ENCODE results near the gene VCAN. TPM values are rescaled to one million over a fixed set of nuclear protein-coding genes. Genes with fewer than 3 reads are reported as not detected.

VCAN gene
- total and polyA plus RNA-seq, 2 of the 4 experiments (the other 2 are of a cell fraction) = 45.3 to 158 TPM

- peak overlapping the region; percentile 98 for H2BK120ac ChIP-seq (ENCODE audit: low read depth, low read length)
- H3K27me3 ChIP-seq (ENCODE audit: control insufficient read depth, insufficient read depth, low read length) = no peaks in the 10 kb centered on the region
- no peak overlapping the region for H2AFZ ChIP-seq (replicated peaks; ENCODE audit: low read length, poor library complexity)
- H2BK15ac ChIP-seq (ENCODE audit: low read depth, low read length) = peak overlapping the region; percentile 88
- in situ Hi-C loops (cut with MboI; ENCODE audit: low sequenced_read_pairs) = loop anchor here (10.0 to 25.0 kb wide), 2 partner anchors 468 to 910 kb away; partner anchors contain the start of genes TMEM167A and XRCC4
- no peaks in the 10 kb centered on the region for H3K9me3 ChIP-seq (ENCODE audit: control insufficient read depth, insufficient read depth, low read length)
- peak overlapping the region; percentile 79 to 95 for H4K8ac ChIP-seq (ENCODE audit: low read depth in 2 of 2, low read length in 2 of 2)
- intact Hi-C loops (cut with micrococcal nuclease) = no loop called here
- H2AK5ac ChIP-seq (ENCODE audit: low read depth, low read length) = peak overlapping the region; percentile 92; the same call in 1 of the 2 replicates
- ATAC-seq (ENCODE audit: low read depth) (no peak), DNase-seq (no peak)
- H3K9ac ChIP-seq (ENCODE audit: low read depth, low read length) = no peak overlapping the region
- no peak overlapping the region; the same call in 1 of the 2 replicates for H3K27ac ChIP-seq (ENCODE audit: insufficient read depth, low read length)
- peak overlapping the region; percentile 95 for H2BK20ac ChIP-seq (ENCODE audit: low read depth, low read length)
- BruUV-seq (replicated peaks) = no TSS peak
- peak overlapping the region; percentile 92; the same call in 1 of the 2 replicates for H4K91ac ChIP-seq (ENCODE audit: insufficient read depth, low read depth, low read length)
- H3K4me2 ChIP-seq (ENCODE audit: low read depth, low read length) = no peak overlapping the region
- H2BK5ac ChIP-seq (ENCODE audit: low read depth, low read length, poor library complexity, severe bottlenecking) = peak overlapping the region; percentile 97
- no CpG with 5 or more reads among the region's 2 CpGs for WGBS, 2 experiments (ENCODE audit: extremely low coverage in 2 of 2, insufficient read length in 1 of 2)
- H3K23ac ChIP-seq (ENCODE audit: low read depth, low read length) = peak overlapping the region; percentile 97; the same call in 1 of the 2 replicates
- H3K4ac ChIP-seq (ENCODE audit: low read depth, low read length) = peak overlapping the region; percentile 89; the same call in 1 of the 2 replicates
- peak overlapping the region; percentile 98; the same call in 1 of the 2 replicates for H3K14ac ChIP-seq (replicated peaks; ENCODE audit: low read depth, low read length)
- TF ChIP-seq SMC3 (IDR thresholded peaks at IDR 0.05; ENCODE audit: low read depth, low read length) (no peak), USF2 (IDR thresholded peaks at IDR 0.05; ENCODE audit: low read depth, low read length) (no peak), MXI1 (IDR thresholded peaks at IDR 0.05; ENCODE audit: borderline replicate concordance, low read depth, low read length) (no peak), RAD21 (IDR thresholded peaks at IDR 0.05; ENCODE audit: low read length) (no peak), BHLHE40 (IDR thresholded peaks at IDR 0.05; ENCODE audit: low read depth, low read length) (no peak), POLR2A (IDR thresholded peaks at IDR 0.05; ENCODE audit: low read depth, low read length) (no peak), ELK1 (IDR thresholded peaks at IDR 0.05; ENCODE audit: borderline replicate concordance, low read depth, low read length) (no peak), FOS (IDR thresholded peaks at IDR 0.05; ENCODE audit: low read depth, low read length) (no peak), NFE2L2 (IDR thresholded peaks at IDR 0.05; ENCODE audit: low read depth, low read length) (no peak), MAZ (IDR thresholded peaks at IDR 0.05; ENCODE audit: borderline replicate concordance, low read depth, low read length) (no peak), CHD1 (IDR thresholded peaks at IDR 0.05; ENCODE audit: low read depth, low read length) (no peak), RCOR1 (IDR thresholded peaks at IDR 0.05; ENCODE audit: insufficient replicate concordance, low read length) (no peak), MAFK (IDR thresholded peaks at IDR 0.05; ENCODE audit: low read depth, low read length) (no peak), CTCF (conservative IDR thresholded peaks at IDR 0.05; ENCODE audit: low read depth, low read length) (no peak), RFX5 (IDR thresholded peaks at IDR 0.05; ENCODE audit: low read depth, low read length) (no peak), CEBPB (IDR thresholded peaks at IDR 0.05; ENCODE audit: low read depth, low read length) (no peak)
- ChIA-PET CTCF (no interaction called here), POLR2A (ENCODE audit: unreplicated experiment) (no interaction called here)
- H3K9me1 ChIP-seq (ENCODE audit: insufficient read depth, low read length) = peaks cover 17% of the 10 kb centered on the region; the same call in 1 of the 2 replicates
- H3K4me3 ChIP-seq (ENCODE audit: insufficient read depth, low read depth, low read length) = no peak overlapping the region
- no peaks in the 10 kb centered on the region for H4K20me1 ChIP-seq (ENCODE audit: insufficient read depth, low read length)
- peak overlapping the region; percentile 92; the same call in 1 of the 2 replicates for H3K18ac ChIP-seq (ENCODE audit: low read depth, low read length)
- H3K79me1 ChIP-seq (ENCODE audit: low read depth in 1 of 2, low read length in 2 of 2) = peaks cover 7 to 20% of the 10 kb centered on the region in 2 experiments
- H3K4me1 ChIP-seq (ENCODE audit: control insufficient read depth, insufficient read depth, low read length) = peaks cover 24% of the 10 kb centered on the region
- H3K36me3 ChIP-seq (ENCODE audit: control insufficient read depth, insufficient read depth, low read length) = peaks cover 11% of the 10 kb centered on the region
- H2AK9ac ChIP-seq (replicated peaks; ENCODE audit: low read depth, low read length, poor library complexity) = no peak overlapping the region
- H3K56ac ChIP-seq (ENCODE audit: extremely low read depth, insufficient read depth, low read length) = no peak overlapping the region; the same call in 1 of the 2 replicates
- dilution Hi-C loops (cut with HindIII; ENCODE audit: low sequenced_read_pairs, unreplicated experiment) = no loop called here
- H4K5ac ChIP-seq (ENCODE audit: low read depth, low read length) = peak overlapping the region; percentile 98; the same call in 1 of the 2 replicates
Observed at GRCh38 chr5:83555263-83555662, 83.7 kb downstream of the VCAN start.

All from IMR-90 (cell line).